ENCODE data around the gene EEF1A2.
"Not testable (repeated sequence)": the region's sequence is repeated elsewhere in the genome, so short reads cannot be mapped to it uniquely, and the experiment has no call there.

EEF1A2 gene

GRCh38 chr20:63520504-63520933, 21.6 kb upstream of the EEF1A2 start, which contains the start of gene PPDPF:
TSS of gene PPDPF (plus strand) at chr20:63520765. CDS start at chr20:63521309, 544 bp downstream.
- DNase-seq (ENCODE audit: low read depth): peak; percentile 84

- DNase-seq (ENCODE audit: low read depth): peak; percentile 58
These were observed 21.0 kb upstream of the EEF1A2 start for GRCh38 chr20:63519668-63520503.

DNA sequence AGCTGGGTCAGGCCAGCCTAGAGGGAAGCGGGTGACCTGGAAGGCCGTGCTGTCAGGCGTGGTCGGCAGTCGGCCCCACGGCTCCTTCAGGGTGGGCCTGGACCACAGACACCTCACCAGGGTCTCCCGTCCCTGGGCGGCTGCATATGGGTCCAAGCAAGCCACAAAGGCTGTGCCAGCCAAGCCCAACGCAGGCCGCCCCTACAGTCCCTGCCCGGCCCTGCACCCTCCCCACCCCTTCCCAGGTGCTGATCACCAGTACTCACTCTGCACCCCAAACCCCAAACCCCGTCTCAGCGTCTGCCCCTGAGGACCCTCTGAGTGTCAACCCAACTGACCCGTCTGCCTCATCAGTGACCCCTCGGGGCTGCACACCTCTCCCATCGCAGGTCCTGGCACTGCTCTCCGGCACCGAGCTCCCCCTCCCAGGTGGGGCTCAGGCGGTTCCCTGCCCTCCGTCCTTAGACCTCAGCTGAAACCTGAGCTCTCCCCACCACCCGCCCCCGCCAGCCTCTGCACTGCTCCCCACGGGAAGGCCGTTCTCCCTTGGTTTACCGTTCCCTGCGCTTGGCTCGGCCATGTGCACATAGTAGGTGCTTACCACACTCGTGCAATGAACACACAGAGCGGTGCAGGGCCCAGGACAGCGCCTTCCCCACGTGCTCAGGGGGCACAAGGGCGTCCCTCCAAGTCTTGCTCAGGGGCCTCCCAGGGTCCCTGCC, 20.2 kb upstream of the EEF1A2 start:
- no peak for DNase-seq (ENCODE audit: low read depth)

DNA sequence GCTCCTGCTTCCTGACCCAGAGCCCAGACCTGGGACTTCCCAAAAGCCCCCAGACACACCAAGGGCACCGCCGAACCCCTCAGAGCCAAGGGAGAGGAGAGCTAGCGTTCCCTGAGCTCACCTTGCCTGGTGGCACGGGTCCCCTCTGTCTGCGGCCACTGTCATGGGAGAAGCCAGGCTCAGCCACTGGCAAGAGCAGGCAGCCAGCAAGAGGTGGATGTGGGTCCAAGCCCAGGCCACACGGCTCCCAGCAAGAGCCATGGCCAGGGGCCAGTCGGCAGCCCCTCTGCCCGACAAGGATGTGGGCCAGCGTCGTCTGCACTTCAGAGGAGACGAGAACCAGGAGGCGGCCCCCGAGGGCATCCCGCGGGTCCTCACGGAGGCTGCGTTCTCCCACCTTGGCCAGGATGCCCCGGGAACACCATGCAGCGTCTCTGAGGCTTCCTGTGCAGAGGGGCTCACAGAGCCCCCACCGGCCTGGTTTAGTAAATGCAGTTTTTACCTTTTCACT, 19.5 kb upstream of the EEF1A2 start:
- DNase-seq (ENCODE audit: low read depth): no peak

GRCh38 chr20:63517376-63518309, 18.8 kb upstream of the EEF1A2 start:
- DNase-seq (ENCODE audit: low read depth): no peak

GRCh38 chr20:63514520-63514919, 15.6 kb upstream of the EEF1A2 start:
- not testable (repeated sequence) for DNase-seq (ENCODE audit: low read depth)

- DNase-seq (ENCODE audit: low read depth): no peak
These were observed 14.3 kb upstream of the EEF1A2 start for GRCh38 chr20:63513207-63513606.

DNA sequence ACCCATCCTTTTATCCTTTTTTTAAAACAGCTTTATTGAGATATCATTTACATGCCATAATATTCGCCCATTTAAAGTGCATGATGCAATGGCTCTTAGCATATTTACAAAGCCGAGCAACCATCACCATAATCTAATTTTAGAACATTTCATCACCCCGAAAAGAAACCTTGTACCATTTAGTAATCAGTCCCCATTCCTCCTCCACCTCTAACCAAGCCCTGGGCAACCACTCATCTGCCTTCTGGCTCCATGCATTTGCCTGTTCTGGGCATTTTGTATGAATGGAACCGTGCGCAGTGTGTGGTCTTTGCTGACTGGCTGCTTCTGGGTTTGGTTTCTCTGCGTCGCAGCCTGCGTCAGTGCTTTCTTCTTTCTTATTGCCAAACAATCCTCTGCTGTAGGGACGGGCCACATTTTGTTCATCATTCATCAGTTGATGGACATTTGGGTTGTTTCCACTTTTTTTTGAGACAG, 10.2 kb upstream of the EEF1A2 start:
- DNase-seq (ENCODE audit: low read depth): no peak

GRCh38 chr20:63508072-63508768, 9.3 kb upstream of the EEF1A2 start:
- no peak for DNase-seq (ENCODE audit: low read depth)

DNA sequence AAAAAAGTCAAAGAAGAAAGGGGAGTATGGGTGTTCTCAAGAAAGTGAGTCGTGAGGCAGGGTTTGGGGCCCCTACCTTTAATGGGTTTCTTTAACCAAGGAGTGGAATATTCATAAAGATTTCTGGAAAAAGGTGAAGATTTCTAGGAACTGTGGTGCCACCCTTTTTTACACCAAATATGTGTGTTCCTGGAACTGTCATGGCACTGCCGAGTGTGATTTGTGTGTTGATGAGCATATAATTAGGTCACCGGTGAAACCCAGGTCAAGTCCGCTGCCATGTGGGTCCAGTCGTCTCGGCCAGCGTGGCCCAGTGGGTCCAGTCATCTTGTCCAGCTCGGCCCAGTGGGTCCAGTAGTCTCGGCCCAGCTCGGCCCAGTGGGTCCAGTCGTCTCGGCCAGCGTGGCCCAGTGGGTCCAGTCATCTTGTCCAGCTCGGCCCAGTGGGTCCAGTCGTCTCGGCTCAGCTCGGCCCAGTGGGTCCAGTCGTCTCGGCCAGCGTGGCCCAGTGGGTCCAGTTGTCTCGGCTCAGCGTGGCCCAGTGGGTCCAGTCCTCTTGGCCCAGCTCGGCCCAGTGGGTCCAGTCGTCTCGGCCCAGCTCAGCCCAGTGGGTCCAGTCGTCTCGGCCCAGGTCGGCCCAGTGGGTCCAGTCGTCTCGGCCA, 8.3 kb upstream of the EEF1A2 start:
- DNase-seq (ENCODE audit: low read depth): no peak

- DNase-seq (ENCODE audit: low read depth): no peak
These were observed 6.8 kb upstream of the EEF1A2 start for GRCh38 chr20:63505723-63506122.

DNA sequence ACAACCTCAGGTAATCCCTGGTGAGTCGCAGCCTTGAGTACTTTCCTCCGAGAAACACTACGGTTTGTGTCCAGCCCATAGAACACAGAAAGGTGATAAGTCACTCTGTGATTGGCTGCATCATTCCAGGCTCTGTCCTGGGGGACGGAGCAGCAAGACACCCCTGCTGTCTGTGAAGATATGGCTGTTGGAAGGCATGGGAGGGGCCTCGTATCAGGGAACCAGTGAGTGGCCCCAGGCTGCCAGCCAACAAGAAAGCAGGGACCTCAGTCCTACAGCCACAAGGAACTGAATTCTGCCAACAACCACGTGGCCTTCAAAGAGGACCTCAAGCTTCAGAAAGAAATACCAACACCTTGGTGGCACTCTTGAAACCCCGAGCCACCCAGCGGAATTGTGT, 6.4 kb upstream of the EEF1A2 start:
- no peak for DNase-seq (ENCODE audit: low read depth)

GRCh38 chr20:63504642-63505041, 5.8 kb upstream of the EEF1A2 start:
- no peak for DNase-seq (ENCODE audit: low read depth)

GRCh38 chr20:63503524-63503923, 4.6 kb upstream of the EEF1A2 start:
- no peak for DNase-seq (ENCODE audit: low read depth)

DNA sequence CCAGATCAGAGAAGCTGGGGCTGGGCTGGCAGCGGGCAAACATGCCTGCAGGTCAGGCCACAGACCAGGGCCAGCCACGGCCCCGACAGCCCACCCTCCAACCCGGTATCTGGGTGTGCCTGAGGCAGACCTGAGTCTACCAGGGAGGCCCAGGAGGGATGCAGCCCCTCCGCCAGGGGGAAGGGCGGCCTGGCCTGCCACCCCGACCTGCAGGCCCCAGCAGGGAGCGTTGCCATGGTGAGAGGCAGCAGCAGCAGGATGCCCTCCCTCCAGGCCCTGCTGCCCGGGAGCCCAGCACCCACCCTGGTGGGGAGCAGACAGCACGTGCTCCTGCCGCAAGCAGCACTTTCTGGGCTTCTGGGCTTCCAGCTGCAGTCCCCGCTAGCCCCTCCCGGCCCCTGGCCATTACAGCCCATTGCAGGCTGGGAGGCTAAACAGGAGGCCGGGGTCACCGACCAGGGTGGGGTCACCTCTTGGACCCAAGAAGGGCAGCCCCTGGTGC, 3.8 kb upstream of the EEF1A2 start:
- no peak for DNase-seq (ENCODE audit: low read depth)

DNA sequence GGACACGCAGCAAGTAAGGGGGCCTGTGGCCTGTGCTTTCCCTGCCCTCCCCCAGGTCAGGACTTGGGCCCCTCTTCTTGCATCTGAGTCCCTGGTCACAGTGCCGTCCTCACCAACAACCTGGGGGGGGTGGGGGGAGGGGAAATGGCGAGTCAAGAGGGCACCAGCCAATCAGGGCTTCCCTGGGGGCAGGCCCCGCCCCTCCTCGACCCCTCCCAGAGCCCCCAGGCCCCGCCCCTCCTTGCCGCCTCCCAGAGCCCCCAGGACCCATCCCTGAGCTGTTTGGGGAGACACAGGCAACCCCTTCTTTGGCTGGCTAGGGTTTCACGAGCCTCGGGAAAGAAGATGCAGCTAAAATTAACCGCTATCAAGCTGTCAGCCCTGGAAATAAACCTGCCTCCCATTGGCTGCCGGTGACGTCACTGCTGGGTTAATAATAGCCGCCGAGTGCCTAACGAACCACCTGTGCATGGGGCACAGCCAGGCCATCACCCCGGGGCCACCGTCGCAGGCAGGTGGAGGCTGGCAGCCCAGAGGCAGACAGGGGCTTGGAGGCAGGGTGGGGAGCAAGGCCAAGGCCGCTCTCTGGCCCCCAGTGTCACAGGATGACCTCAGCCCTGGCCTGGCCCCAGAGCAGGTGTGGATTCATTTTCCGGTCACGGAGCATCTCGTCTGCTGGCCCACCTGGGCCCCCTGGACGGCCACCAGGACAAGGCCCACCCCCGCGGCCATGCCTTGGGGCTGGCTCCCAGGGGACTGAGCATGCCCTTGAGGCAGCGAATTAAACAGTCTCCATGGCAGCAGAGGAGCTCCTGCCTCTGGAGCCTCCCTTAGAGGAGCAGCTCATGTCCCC, 3.2 kb upstream of the EEF1A2 start:
- DNase-seq (ENCODE audit: low read depth): no peak

DNA sequence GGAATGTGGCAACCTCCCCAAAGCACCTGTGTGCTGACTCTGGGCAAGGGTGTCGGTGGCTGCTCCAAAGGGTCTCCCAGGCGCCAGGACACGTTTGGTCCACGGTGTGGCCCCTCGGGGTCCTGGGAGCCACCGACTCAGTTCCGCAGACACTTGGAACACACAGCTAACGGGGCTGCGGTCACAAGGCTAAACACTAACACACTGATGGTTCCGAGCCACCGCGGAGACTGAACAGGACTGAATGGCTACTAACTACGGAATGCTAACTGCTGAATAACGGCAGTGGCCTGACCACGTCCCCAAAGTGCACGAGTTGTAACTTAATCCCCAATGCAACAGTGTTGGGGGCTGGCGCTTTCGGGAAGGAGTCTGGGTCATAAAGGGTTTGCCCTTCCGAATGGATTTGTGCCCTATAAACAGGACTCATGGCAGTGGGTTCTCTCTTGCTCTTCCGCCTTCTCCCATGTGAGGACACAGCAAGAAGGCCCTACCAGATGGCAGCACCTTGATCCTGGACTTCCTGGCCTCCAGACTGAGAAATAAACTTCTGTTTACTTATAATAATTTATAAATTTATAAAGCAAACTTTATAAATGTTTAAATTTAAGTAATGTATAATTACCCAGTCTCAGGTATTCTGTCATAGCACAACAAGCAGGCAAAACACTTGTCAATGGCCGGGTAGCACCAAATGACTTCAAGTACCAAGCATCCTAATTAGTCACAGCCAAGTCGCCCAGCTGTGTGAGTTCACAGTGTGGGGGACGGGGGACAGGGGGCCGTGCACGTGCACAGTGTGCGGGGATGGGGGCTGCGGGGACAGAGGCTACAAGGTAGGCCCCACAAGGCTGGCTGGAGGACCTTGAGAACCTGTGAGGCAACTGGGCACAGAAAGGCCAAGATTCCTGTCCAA, 2.3 kb upstream of the EEF1A2 start:
- DNase-seq (ENCODE audit: low read depth): no peak

GRCh38 chr20:63500151-63500901, 1.4 kb upstream of the EEF1A2 start:
- DNase-seq (ENCODE audit: low read depth): no peak
